ENCODE measurements around the gene FEM1B.

DNA sequence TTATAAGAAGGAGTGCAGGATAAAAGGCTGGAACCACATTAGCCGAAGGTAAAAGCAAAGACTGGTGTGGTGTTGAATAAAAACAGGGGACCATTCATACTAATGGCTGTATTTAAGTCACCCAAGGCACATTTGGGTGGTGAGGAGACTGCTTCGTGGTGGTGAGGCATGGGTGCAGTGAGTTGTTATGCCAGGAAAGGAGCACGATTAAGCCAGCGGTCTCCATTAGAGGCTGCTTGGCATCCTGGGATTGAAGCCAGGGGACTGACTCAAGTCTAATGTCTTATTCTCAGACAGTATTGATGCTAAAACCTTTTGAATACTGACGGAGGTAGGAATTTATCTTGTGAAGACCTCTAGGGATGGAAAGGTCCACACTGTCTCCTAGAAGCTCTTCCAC, 21.9 kb downstream of the FEM1B start:
- TF ChIP-seq, protein P1, sequence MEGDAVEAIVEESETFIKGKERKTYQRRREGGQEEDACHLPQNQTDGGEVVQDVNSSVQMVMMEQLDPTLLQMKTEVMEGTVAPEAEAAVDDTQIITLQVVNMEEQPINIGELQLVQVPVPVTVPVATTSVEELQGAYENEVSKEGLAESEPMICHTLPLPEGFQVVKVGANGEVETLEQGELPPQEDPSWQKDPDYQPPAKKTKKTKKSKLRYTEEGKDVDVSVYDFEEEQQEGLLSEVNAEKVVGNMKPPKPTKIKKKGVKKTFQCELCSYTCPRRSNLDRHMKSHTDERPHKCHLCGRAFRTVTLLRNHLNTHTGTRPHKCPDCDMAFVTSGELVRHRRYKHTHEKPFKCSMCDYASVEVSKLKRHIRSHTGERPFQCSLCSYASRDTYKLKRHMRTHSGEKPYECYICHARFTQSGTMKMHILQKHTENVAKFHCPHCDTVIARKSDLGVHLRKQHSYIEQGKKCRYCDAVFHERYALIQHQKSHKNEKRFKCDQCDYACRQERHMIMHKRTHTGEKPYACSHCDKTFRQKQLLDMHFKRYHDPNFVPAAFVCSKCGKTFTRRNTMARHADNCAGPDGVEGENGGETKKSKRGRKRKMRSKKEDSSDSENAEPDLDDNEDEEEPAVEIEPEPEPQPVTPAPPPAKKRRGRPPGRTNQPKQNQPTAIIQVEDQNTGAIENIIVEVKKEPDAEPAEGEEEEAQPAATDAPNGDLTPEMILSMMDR (IDR thresholded peaks at IDR 0.05) = no peak
- TF ChIP-seq ZFX (IDR thresholded peaks at IDR 0.05; ENCODE audit: borderline replicate concordance) = no peak

All from 22Rv1 (cell line).